ENCODE results near the gene KCND2.

KCND2 gene

DNA sequence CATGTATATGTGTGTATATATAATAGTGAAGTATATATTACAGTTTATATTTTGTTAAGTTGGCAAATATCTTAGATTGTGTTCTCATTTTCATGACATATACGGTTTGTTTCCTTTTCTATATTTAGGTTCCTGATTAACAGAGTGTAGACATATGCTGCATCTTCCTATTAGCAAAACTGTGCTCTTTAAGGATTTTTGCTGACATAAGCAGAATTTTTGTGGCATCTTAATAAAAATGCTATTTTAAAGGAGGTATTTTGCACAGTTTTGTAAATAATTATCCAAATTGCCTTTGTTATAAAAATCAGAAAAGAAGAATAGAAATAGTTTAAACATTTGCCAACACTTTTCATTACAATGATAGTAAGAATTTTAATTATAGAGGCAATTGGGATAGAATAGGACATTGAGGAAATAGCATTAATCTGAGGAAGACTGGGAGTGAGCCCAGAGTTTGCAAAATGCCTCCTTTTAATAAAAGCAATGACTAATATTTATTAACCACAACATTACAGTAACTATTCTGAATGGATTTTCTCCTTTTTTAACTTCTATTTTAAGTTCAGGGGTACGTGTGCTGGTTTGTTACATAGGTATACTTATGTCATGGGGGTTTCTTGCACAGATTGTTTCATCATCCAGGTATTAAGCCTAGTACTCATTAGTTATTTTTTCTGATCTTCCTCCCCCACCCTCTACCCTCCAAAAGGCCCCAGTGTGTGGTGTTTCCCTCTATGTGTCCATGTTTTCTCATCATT lies 38.2 kb downstream of the KCND2 start:
- DNase-seq, result no peak

DNA sequence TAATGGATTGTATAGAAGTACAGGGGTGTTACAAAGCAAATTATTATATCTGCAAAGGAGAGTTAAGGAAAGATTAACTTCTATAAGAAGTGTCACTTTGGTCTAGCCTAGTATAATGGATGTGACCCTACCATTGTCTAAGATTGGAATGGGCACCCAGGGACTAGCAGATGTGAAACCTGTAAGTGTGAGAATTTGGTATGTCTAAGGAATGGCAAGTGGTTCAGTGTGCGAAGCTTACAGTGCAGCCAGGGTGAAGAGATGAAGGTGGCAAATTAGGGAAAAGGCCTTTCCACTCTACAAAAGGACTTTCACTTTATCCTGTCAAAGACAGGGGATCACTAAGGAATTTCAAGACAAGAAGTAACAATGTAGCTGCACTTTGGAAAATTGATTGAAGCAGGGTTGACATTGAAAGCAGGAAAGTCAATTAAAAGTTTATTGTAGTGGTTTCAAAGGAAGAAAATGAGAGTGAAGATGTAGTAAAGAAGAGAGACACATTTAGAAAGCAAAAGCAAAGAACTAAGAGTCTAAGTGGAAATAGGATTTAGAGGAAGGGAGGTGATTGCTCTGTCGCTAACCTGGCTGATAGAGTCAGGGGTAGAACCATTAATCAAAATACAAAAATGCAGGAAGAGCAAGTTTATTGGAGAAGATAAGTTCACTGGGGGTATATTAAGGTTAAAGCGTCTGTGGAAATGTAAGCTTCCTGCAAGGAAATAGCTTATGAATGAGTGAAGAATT lies 47.4 kb downstream of the KCND2 start:
- no peak for DNase-seq

DNA sequence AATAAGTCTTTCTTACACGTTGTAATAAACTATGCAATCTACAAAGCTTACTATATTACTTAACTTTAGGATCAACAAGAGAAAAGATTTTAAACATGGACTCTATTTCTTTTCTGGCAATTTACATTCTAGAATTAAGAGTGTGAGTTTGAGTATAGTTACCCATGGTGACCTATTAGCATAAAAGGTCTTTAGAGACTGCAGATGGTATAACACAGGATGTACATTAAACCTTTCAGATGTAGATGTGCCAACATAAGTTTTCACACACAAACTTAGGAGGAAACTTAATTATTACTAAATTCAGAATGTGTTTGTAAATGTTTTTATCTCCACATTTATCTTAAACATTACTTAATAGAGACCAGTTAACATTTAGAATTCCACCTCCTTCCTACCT lies 54.1 kb downstream of the KCND2 start:
- DNase-seq, result no peak

DNA sequence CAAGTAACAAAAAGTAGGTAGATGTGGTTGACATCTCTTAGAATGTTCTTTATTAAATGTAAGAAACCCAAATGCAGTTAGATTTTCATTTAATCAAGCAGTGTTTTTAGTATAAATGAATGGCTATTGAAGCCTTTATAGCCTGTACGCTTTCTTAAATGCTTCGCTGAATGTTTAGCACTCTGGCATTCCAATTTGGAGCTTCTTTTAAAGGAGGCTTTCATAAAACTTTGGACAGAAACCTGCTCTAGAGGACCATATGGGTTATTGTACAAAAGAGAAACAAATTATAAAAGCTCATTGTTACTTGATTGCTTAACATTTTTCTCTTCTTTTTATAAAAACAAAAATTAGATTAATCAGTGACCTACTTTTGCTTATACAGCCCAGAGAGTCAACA lies 59.5 kb downstream of the KCND2 start:
- DNase-seq, result no peak

DNA sequence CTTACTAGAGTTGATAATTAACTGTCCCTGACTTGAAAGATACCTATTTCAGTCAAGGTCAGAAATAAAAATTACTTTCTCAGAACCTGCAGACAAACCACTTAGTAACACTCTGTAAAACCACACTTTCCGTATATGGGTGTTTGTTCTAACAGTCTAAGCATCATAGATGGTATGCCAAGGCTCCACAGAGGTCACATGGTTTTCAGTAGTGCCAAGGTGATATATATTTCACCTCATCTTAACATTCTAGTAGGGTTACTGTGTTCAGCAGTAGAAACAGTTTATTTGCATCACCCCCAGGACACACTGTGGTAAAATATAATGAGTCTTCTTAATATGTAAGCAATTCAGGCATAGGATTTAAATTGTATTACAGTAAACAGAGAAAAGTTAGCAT lies 61.5 kb downstream of the KCND2 start:
- no peak for DNase-seq

DNA sequence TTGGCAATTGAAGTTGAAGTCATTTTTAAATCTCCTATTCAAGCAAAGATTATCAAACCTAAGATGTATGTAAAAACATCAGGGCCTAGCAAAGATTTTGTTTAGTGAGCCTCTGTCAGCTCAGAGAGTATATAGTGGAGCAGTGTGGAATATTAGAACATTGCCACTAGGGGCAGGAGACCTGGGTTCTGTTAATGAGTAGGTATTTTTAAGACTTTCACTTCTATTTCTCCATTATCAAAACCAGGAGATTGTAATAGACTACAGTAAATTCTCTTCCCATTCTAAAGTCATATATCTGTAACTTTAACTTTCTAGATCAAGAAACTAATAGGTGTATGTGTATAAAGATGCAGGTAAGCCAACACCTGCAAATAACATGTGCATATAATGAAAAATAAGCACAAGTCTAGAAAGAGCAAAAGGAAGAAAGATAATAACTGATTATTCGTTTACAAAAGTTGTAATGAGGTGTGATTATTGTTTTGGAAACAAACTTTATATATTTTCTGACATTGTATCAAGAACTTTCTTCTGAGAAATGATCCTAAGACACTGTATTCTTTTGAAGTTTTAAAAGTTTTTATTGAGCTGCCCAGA lies 64.4 kb downstream of the KCND2 start:
- no peak for DNase-seq

DNA sequence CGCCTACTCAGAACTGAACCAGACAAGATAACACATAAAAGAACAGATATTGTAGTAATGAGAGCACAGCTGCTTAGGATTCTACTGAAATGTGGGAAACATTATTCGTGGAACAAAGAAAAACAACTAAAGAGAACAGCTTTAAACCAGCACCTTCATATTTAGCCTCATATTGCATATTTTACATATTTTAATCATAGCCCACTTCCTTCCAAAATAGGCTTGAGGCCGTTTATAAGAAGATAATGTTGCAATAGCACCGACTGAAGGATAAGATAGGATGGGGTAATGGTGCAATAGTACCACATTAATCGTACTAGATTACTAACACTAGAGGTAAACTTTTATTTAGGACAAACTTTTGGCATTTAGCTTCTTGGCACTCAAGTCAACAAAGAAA lies 71.3 kb downstream of the KCND2 start:
- no peak for DNase-seq

DNA sequence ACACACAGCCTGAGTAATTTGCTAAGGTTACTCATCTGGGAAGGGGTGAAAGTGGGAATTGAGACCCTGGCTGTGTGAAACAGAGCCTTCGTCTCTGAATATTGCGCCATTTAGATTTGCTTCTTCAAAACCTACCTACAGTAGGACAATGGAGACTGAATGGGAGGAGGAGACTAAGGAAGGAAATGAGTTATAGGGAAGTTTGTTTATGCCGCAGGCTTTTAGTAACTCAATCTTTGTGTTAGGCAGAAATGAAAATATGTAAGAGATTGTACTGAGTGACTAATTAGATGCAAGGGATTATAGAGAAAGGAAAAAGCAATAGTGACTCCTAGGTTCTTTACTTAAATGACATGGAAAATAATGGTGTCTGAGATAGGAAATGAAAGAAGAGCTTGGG lies 80.2 kb downstream of the KCND2 start:
- DNase-seq, result no peak

DNA sequence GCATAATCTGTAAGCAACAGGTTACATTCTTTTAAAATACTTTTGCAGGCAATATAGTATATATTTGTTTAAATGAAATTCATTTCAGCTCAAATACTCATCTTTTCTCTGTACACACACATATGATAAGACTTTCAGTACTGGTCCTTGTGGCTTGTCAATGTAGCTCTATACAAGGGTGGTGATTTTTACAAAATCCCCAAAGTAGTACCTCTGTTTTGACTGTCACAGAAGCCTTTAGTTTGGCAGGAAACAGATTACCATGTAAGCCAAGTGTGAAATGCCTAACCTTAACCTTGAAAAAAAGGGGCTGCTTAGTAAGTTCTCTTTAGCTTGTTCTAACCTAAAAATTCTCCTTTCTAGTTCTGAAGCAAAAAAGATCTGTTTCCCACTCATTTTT lies 87.9 kb downstream of the KCND2 start:
- no peak for DNase-seq

DNA sequence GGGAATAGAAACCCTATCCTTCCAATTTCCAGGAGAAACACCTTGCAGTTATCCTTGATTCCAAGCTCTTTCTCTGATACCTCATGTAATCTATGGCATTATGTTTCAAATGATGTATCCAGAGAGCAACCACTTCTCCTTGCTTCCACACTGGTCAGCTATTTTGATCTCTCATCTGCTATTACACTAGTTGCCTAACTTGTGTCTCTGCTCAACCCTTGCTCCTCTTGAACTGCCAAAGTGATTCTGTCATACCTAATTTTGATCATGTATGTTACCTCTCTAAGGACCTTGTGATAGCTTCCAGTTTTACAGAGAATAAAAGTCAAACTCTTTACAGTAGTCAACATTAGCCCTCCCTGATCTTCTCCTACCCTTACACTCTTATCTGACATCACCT lies 90.4 kb downstream of the KCND2 start:
- DNase-seq, result no peak

DNA sequence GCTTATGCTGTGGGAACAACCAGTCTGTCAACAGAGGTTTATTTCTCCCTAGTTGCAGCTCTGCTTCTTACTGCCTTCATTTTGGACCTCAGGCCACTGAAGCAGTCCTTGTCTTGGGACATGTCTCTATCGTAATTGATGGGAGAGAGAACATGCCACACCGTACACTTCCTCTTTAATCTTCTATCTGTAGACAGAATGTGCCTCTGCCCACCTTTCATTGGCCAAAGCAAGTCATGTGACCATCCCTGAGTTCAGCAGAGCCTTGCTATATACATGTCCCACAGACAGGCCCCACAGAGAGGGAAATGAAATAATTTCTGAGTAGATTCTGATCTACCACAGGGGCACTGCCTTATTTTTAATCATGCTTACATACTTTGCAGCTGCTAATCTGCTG lies 98.0 kb downstream of the KCND2 start:
- no peak for DNase-seq

DNA sequence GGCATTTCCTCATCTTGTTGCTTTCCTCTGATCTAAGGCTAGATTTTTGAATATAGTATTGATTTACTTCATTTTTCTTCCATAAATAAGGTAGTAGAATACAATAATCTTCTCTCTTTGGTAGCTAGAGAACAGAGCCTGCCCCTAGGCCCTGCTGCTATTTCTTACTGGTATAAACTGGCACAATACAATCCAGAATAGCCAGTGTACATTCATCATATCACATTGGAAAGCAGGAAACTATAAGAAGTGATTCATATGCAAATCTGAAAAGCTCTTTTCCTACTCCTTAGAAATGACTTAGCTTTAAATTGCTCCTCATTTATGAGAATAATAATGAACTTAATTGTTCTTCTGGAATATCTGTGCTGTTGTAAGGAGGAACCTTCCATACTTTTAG lies 100.2 kb downstream of the KCND2 start:
- no peak for DNase-seq

DNA sequence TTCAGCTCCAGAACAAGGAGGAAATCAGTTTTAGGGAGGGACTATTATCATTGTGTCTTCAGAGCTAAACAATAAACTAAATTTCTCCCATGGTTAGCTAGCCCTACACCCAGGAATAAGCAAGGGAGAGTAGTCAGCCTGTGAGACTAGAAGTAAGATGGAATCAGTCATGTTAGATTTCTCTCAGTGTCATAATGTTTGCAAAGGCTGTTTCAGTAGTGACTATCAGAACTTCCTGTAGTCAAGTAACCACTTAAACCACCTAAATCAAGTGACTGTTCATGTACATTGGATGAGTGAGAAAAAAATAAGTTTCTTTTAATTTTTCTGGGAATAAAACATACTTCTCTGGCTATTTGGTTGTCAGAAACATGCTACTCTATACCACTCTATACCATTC lies 121.6 kb downstream of the KCND2 start:
- DNase-seq, result no peak

DNA sequence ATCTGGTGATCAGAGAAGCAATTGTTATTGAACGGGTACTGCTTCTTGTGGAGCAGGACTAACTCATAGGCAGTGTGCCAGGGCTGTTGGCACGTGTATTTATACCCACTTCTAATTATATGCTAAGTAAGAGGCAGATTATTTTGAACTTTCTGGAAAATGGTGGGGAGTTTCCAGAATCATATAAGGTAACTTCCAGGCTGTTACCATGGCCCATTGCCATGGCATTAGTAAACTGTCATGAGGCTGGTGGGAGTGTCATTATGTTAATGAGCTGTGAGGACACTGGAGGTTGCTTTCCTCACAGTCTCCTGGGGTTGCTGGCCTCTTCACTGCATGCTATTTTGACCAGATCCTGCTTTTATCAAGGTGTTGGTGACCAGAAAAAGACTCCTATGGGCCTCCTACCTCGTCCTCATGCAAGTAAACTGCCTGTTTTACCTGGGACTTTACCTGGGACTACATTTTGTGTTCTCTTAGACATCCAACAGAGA lies 122.6 kb downstream of the KCND2 start:
- DNase-seq, result no peak

DNA sequence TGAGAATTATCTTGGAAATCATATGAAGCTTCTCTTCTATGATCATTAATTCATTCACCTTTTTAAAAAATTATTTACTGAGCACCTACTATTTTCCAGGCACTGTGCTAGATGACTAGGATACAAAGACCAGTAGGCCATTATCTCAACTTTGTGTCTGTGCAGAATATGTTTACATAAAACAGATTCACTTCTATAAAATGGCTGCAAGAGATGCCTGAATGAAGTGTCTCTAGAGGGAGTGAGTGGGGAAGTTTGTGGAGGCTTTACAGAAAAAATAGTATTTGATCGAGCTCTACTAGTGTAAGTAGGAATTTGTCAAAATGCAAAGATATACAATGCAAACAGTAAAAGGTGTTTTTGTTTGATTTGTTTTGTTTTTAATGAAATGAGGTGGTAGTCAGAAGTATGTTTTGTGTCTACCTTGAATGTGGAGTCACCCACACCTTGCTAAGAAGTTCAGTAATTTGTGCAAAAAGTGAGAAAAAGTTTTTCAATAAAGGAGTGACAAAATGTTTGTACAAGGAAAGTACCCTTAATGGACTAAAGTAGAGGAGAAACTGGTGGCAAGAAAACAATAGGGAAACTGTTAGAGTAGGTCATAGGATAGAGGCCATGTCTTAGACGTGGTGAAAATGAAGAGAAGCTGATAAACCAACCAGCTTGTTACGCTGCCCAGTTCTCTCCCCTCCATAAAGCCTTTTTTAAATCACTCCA lies 125.5 kb downstream of the KCND2 start:
- DNase-seq, result no peak

DNA sequence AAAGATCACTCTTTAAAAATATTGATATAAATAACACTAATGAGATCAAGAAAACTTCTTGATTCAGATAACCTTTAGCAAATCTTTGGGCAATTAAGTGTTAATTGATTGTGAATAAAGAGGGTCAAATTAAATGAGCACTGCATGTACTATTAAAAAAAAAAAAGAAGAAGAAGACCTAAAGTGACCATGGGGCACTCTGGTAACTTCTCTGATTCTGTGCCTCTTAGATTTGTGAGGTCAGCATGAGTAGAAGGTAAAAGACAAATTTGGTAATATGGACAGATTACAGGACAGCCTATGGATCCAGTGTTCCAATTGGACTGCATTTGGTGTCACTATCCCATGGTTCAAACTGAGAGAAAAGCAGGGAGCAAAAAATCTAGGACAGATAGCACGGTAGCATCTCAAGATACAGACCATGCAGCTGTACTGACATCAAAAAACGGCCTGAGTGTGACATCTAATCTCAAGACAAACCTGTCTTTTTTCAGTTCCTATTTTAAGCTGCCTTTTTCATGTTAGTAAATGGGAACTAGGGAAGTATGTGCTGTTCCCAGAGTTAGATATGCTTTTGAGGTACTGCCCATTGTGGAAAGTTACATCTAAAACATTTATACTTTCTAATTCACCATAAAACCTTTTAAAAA lies 128.0 kb downstream of the KCND2 start:
- DNase-seq, result no peak

DNA sequence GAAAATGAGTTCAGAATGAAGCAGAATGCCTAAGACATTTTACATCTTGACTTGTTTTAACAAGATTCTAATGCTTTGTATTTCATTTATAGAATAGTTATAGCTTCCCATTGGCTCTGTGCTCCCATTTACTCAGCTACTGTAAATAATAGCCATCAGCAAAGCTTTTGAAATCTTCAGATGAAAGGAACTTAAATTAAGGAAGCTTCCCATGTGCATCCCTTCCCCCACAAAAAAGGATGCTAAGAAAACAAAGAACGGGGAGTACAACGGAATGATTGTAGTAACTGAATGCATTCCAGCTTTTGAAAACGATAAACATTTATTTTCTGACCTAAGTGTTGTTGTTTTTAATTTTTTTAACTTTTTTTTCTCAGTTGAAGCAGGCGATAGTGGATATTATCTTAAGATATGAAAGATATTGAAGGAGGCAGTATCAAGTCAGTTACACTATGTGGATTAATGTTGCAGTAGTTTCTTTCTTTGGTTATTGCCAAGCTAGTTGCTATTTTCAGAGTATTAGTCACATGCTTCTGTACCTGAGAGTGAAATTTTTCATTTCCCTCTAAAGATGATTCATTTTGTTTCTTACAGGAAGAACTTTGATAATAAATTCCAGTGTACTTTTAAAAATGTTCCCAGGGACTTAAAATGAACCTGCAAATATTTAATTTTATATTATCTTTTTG lies 129.2 kb downstream of the KCND2 start:
- DNase-seq, result no peak

DNA sequence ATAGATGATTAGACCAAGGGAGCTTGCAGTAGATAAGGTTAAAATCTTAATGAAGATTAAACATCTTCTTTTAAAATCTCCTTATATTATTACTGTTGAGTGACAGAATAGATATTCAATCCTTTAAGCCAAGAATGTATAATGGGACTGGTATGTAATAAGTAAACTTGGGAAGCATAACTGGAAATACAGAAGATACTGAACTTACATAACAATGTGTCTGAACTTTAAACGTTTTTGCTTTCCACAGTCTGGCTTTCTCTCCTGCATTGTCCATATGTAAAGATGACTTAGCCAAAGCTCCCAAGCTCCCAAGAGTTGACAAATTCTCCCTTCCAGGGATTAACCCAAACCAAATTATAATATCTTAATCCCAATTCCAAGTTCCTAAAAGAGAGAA lies 129.8 kb downstream of the KCND2 start:
- DNase-seq, result no peak

DNA sequence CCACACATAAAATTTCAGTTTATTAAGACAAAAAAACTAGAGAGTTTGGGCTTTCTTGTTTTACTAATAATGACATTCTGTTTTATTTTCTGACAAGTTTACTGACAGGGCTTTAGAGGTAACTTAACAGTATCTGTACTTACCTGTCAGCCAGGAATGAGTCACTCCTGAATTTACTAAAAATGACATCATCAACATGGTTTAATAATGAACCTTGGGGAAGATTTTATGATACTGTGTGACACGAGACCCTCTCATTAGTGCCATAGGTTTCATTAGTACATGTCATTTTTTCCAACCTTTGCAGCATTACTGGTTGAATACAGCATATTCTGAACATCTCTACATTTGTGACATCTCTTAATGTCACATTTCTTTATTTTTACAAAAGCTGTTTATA lies 131.1 kb downstream of the KCND2 start:
- no peak for DNase-seq

DNA sequence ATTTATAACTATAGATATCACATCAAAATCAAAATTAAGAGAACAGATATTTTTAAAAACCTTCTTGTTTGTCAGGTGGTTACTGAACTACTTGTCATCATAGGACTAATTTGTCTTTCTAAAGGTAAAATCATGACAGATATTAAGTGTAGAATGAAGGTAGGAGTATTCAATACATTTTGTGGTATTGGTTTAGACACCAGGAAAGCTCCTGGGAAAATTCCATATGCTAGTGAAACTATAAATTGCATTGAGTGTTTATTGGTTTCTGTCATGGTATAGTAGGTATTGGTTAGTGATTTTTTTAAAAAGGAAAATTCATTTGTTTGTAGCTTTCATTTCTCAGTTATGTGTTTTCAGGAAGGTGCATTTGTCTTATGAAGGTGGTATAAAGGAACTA lies 132.7 kb downstream of the KCND2 start:
- no peak for DNase-seq

DNA sequence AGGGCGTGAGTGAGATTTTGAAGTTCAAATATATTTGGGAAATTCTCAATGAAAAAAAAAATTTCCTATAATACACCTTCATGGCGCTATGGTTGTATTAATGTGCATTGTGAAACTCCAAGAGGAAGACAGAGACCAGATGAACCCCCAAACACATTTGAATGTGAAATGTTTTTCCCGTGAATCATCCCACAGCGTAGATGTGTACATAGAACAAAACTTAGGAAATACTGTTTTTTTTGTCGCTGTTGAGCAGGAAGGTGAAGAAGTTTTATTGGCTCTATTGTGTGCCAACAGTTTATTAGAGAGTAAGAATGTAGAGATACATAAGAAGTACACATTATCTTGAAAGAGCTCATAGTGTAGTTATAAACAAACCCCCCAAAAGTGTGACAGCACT lies 134.0 kb downstream of the KCND2 start:
- DNase-seq, result no peak
